Osteocyte (in vitro differentiated cells): ENCODE measurements around the gene THUMPD2. TPM values are rescaled to one million over a fixed set of nuclear protein-coding genes. Genes with fewer than 3 reads are reported as not detected.

ENCODE experiments used
- DNase-seq: peaks from one replicate; pipeline ENCODE4 v3.0.0; 2021; ENCODE audit warnings: mixed read lengths; ENCODE audit not compliant: unreplicated experiment; ENCODE audit errors: extremely low spot score
- H3K27ac Mint-ChIP-seq: one replicate; pipeline ENCODE4 v1.8.0; 2021; ENCODE audit warnings: mild to moderate bottlenecking, mixed read lengths; ENCODE audit not compliant: unreplicated experiment
- H3K27me3 Mint-ChIP-seq: one replicate; pipeline ENCODE4 v1.8.0; 2021; ENCODE audit warnings: mixed read lengths; ENCODE audit not compliant: unreplicated experiment
- H3K36me3 Mint-ChIP-seq: one replicate; pipeline ENCODE4 v1.8.0; 2021; ENCODE audit warnings: mixed read lengths; ENCODE audit not compliant: unreplicated experiment
- H3K4me1 Mint-ChIP-seq: one replicate; pipeline ENCODE4 v1.8.0; 2021; ENCODE audit warnings: mixed read lengths; ENCODE audit not compliant: unreplicated experiment
- H3K4me3 Mint-ChIP-seq: one replicate; pipeline ENCODE4 v1.8.0; 2021; ENCODE audit warnings: mild to moderate bottlenecking, moderate library complexity, mixed read lengths; ENCODE audit not compliant: unreplicated experiment
- H3K9me3 Mint-ChIP-seq: one replicate; pipeline ENCODE4 v1.8.0; 2021; ENCODE audit warnings: mixed read lengths; ENCODE audit not compliant: unreplicated experiment
- CTCF ChIP-seq: fragments of 200-600 bp; sonication (generic); IDR thresholded peaks from 2 replicates; pipeline ENCODE4 v1.5.0; 2021; ENCODE audit warnings: antibody characterized with exemption, mild to moderate bottlenecking, moderate library complexity
- total RNA-seq: library from RNA; stranded (reverse); gene quantifications from 2 replicates; pipeline ENCODE4 v1.2.1, GENCODE V29; 2021

The THUMPD2 gene
- total RNA-seq, 1 donor from 2014 or later, result 7.3 TPM

DNA sequence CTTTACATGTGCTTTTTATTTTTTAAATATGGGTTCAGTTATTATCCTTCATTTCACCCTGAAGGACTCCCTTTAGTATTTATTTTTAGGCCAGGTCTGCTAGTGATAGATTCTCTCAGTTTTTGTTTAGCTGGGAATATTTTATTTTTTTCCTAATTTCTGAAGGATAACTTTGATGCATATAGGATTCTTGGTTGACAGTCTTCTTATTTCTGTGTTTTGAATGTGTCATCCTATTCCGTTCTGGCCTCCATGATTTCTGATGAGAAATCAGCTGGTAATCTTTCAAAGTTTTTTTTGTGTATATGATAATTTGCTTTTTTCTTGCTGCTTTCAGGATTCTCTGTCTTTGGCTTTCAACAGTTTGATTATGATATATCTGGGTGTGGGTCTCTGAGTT, 77.9 kb downstream of the THUMPD2 start:
- peaks cover 12% of the 10 kb centered on the region for H3K27me3 Mint-ChIP-seq
- no peak for TF ChIP-seq CTCF
- peaks cover 7% of the 10 kb centered on the region for H3K4me1 Mint-ChIP-seq
- no peak for DNase-seq
- no peak overlapping the region for H3K27ac Mint-ChIP-seq
- no peak overlapping the region for H3K4me3 Mint-ChIP-seq
- peaks cover 24% of the 10 kb centered on the region for H3K9me3 Mint-ChIP-seq
- H3K36me3 Mint-ChIP-seq, result peaks cover 8% of the 10 kb centered on the region

- Mint-ChIP-seq H3K9me3 (peaks cover 24% of the 10 kb centered on the region), H3K4me1 (peaks cover 14% of the 10 kb centered on the region), H3K36me3 (peaks cover 8% of the 10 kb centered on the region), H3K4me3 (no peak overlapping the region), H3K27me3 (no peaks in the 10 kb centered on the region), H3K27ac (no peak overlapping the region)
- no peak for TF ChIP-seq CTCF
- no peak for DNase-seq
These were observed 81.6 kb downstream of the THUMPD2 start for GRCh38 chr2:39697454-39697853.

DNA sequence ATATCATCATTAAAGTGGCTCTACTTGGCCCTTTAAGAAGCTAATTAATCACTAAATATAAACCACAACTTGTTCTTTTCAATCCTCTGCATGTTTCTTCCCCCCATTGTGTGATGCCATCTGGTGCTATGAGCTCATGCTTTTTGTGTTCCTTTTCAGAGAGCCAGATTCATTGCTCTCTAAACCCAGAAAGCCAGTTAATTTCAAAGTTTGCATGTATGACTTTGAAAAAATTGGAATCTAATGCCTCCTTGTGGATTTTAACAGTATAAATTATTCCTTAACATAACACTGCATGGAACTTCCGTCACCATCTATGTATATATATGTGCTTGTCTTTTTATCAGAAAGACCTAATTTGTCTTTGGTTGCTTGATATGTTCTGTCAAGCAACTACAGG, 82.2 kb downstream of the THUMPD2 start:
- no peak for DNase-seq
- Mint-ChIP-seq H3K4me3 (no peak overlapping the region), H3K36me3 (peaks cover 8% of the 10 kb centered on the region), H3K27me3 (no peaks in the 10 kb centered on the region), H3K27ac (peak overlapping the region; percentile 48), H3K9me3 (peaks cover 24% of the 10 kb centered on the region), H3K4me1 (peaks cover 14% of the 10 kb centered on the region)
- peak; percentile 59 for TF ChIP-seq CTCF

DNA sequence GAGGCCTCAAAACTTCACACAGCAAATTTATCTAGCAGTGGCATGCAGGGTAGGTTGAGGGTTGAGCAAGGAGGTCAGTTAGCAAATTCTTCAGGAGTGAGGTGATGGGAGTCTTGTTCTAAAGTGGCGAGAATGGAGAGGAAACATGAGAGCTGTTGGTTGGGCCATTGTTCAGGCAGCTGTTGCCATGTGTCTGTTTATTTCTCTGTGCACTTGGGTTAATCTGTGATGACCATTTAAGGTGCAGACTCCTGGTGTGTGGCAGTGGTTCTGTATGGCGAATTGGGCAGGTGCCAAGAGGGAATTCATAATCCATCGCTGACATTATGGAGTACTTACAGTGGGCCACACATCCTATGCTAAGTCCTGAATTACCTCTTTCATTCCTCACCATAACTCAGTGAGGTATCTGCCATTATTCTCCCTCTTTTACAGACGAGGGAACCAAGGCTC, 82.9 kb downstream of the THUMPD2 start:
- peak overlapping the region; percentile 19 for H3K27ac Mint-ChIP-seq
- H3K4me1 Mint-ChIP-seq, result peaks cover 14% of the 10 kb centered on the region
- peaks cover 21% of the 10 kb centered on the region for H3K9me3 Mint-ChIP-seq
- peaks cover 2% of the 10 kb centered on the region for H3K36me3 Mint-ChIP-seq
- DNase-seq, result no peak
- no peaks in the 10 kb centered on the region for H3K27me3 Mint-ChIP-seq
- TF ChIP-seq CTCF, result no peak
- no peak overlapping the region for H3K4me3 Mint-ChIP-seq

- no peaks in the 10 kb centered on the region for H3K27me3 Mint-ChIP-seq
- H3K4me3 Mint-ChIP-seq, result no peak overlapping the region
- peaks cover 4% of the 10 kb centered on the region for H3K36me3 Mint-ChIP-seq
- peaks cover 15% of the 10 kb centered on the region for H3K4me1 Mint-ChIP-seq
- H3K27ac Mint-ChIP-seq, result no peak overlapping the region
- DNase-seq, result no peak
- no peak for TF ChIP-seq CTCF
- H3K9me3 Mint-ChIP-seq, result peaks cover 15% of the 10 kb centered on the region
These were observed 85.8 kb downstream of the THUMPD2 start for GRCh38 chr2:39693245-39693644.
